Parathyroid adenoma (tissue), 2 donors: ENCODE measurements around the gene SLC9C2.

Source experiments
- H2AFZ ChIP-seq: fragments of 300-600 bp; sonication (generic); one replicate; pipeline ENCODE4 v1.7.0; 2017; ENCODE audit warnings: antibody characterized with exemption, mild to moderate bottlenecking
- H3K27ac ChIP-seq: fragments of 300-600 bp; sonication (generic); one replicate; pipeline ENCODE4 v1.7.0; 2017
- H3K27me3 ChIP-seq: fragments of 300-600 bp; sonication (generic); one replicate; pipeline ENCODE4 v1.7.0; 2017; ENCODE audit warnings: low read length; ENCODE audit not compliant: control insufficient read depth, insufficient read depth
- H3K36me3 ChIP-seq: fragments of 300-600 bp; sonication (generic); one replicate; pipeline ENCODE4 v1.7.0; 2017; ENCODE audit warnings: low read length; ENCODE audit not compliant: control insufficient read depth, insufficient read depth
- H3K4me1 ChIP-seq: fragments of 300-600 bp; sonication (generic); one replicate; pipeline ENCODE4 v1.7.0; 2017; ENCODE audit warnings: control low read depth
- H3K4me2 ChIP-seq: fragments of 300-600 bp; sonication (generic); one replicate; pipeline ENCODE4 v1.7.0; 2017; ENCODE audit warnings: low read length
- H3K4me3 ChIP-seq: fragments of 300-600 bp; sonication (generic); one replicate; pipeline ENCODE4 v1.7.0; 2017; ENCODE audit warnings: low read depth, low read length
- H3K79me2 ChIP-seq: fragments of 300-600 bp; sonication (generic); one replicate; pipeline ENCODE4 v1.7.0; 2017; ENCODE audit warnings: control low read depth
- H3K9ac ChIP-seq: fragments of 300-600 bp; sonication (generic); one replicate; pipeline ENCODE4 v1.7.0; 2017; ENCODE audit warnings: mild to moderate bottlenecking
- H3K9me3 ChIP-seq: fragments of 300-600 bp; sonication (generic); one replicate; pipeline ENCODE4 v1.7.0; 2017; ENCODE audit warnings: low read length; ENCODE audit not compliant: control insufficient read depth
- TF ChIP-seq, protein P1 (sequence below): fragments of 300-600 bp; sonication (generic); IDR thresholded peaks from one replicate; pipeline ENCODE4 v1.7.0; 2017; ENCODE audit warnings: antibody characterized with exemption, mild to moderate bottlenecking
- donor health status: primary hyperparathyroidism.

Gene SLC9C2

DNA sequence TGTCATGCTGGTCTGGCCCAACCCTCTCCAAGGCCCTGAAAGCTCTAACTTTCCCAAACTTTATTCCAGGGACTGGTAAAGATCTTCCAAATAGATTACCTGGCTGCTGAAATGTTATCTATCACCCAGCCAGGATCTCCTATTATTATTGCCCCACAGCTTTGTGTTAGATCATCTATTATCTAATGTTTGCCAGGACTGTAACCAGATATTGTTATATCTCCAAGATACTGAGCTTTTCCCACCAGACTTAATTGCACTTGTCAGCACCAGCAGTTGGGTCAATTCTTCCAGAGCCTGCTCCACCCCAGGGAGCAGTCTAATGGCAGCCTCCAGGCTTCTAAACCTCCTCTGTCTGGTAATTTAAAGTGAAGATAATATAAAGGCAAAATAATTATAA is 66.6 kb downstream of the SLC9C2 start:
- no peak overlapping the region for H3K9ac ChIP-seq
- H3K4me1 ChIP-seq: no peaks in the 10 kb centered on the region
- TF ChIP-seq, protein P1, sequence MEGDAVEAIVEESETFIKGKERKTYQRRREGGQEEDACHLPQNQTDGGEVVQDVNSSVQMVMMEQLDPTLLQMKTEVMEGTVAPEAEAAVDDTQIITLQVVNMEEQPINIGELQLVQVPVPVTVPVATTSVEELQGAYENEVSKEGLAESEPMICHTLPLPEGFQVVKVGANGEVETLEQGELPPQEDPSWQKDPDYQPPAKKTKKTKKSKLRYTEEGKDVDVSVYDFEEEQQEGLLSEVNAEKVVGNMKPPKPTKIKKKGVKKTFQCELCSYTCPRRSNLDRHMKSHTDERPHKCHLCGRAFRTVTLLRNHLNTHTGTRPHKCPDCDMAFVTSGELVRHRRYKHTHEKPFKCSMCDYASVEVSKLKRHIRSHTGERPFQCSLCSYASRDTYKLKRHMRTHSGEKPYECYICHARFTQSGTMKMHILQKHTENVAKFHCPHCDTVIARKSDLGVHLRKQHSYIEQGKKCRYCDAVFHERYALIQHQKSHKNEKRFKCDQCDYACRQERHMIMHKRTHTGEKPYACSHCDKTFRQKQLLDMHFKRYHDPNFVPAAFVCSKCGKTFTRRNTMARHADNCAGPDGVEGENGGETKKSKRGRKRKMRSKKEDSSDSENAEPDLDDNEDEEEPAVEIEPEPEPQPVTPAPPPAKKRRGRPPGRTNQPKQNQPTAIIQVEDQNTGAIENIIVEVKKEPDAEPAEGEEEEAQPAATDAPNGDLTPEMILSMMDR: no peak
- H3K79me2 ChIP-seq: no peaks in the 10 kb centered on the region
- no peak overlapping the region for H3K4me3 ChIP-seq
- no peak overlapping the region for H3K4me2 ChIP-seq
- no peak overlapping the region for H2AFZ ChIP-seq
- H3K9me3 ChIP-seq: no peaks in the 10 kb centered on the region
- no peaks in the 10 kb centered on the region for H3K27me3 ChIP-seq
- no peaks in the 10 kb centered on the region for H3K36me3 ChIP-seq
- no peak overlapping the region for H3K27ac ChIP-seq

DNA sequence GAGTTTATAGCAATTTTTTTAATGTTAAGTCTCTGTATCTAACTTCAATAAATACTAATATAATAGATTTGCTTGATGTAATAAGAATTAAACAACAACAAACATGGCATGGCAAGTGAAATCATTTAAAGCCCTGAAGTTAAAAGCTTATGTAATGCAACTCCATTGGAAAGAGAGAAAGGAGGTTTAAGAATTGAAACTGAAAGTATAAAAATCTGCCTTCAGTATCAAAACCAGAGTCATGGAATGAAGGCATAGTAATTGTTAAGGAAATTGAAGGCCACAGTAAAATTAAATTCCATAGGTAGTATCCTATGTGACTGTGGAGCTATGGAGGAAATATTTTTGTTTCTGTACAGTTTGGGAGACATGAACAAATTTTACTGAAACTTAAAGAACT is 70.6 kb downstream of the SLC9C2 start:
- Histone ChIP-seq H3K27ac (no peak overlapping the region), H3K9me3 (no peaks in the 10 kb centered on the region), H3K4me2 (no peak overlapping the region), H3K4me1 (no peaks in the 10 kb centered on the region), H3K9ac (no peak overlapping the region), H3K27me3 (no peaks in the 10 kb centered on the region), H3K79me2 (no peaks in the 10 kb centered on the region), H3K4me3 (no peak overlapping the region), H2AFZ (no peak overlapping the region), H3K36me3 (no peaks in the 10 kb centered on the region)
- TF ChIP-seq, protein P1: no peak

DNA sequence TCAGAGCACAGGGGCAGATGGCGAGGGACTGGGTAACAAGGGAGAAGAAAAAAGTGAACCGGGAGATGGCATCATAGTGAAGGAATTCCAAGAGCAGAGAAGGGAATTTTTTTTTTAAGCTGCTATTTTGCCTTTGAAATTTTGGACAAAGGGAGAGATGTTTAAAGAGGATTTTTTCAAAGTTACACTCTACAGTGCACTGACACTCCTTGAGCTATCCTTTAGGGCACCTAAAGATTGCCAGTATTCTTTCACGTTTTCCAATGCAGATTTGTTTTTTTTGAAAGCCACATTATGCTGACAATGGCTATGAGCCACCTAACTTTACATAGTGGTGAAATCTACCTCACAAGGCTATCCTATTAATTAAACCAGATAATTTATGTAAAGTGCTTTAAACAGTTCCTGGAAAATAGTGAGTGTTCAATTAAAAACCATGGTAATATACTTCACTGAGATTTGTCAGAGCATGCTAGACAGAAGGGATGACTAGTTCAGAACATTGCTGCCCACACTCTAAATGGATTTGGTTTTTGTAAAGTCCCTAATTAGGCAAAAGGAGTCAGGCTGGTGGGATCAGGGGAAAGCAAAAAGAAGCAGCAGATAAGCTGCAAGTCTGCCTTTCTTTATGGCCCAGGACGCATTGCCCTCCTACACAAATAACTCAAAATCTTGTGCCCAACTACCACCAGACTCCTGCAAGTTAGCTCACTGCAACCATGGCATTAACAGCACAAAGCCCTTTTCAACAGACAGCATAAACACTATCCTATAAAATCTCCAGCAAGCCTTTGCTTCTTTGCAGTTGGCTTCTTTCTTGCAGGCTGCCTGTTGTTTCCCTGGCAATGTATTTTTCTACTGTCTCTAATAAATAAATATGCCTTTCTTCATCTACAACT is 71.8 kb downstream of the SLC9C2 start:
- Histone ChIP-seq H3K9me3 (no peaks in the 10 kb centered on the region), H3K4me2 (no peak overlapping the region), H3K79me2 (no peaks in the 10 kb centered on the region), H2AFZ (no peak overlapping the region), H3K27ac (no peak overlapping the region), H3K27me3 (no peaks in the 10 kb centered on the region), H3K4me1 (no peaks in the 10 kb centered on the region), H3K4me3 (no peak overlapping the region), H3K9ac (no peak overlapping the region), H3K36me3 (no peaks in the 10 kb centered on the region)
- TF ChIP-seq, protein P1: no peak

DNA sequence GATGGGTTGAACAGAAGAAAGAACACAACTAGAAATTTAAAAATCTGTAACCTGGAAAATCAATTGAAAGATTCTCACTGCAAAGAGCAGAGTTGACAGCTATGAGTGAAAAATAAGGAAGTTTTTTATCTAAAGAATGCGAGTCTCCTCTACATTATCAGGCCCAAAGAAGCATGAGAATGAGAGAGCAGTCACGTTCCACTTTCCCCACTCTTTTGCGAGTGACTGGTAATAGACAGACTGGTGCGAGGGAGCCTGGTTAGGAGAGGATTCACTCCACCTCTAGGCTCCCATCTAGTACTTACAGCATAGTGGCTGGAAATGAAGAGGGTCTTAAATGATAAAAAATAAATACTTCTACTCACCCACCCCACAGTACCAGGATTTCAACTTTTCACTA is 73.8 kb downstream of the SLC9C2 start:
- TF ChIP-seq, protein P1: no peak
- Histone ChIP-seq H3K9me3 (no peaks in the 10 kb centered on the region), H3K9ac (no peak overlapping the region), H3K4me3 (no peak overlapping the region), H3K79me2 (no peaks in the 10 kb centered on the region), H3K36me3 (no peaks in the 10 kb centered on the region), H2AFZ (no peak overlapping the region), H3K27me3 (no peaks in the 10 kb centered on the region), H3K27ac (no peak overlapping the region), H3K4me1 (no peaks in the 10 kb centered on the region), H3K4me2 (no peak overlapping the region)
